HG03280 (cell line): Measurements from ENCODE around the gene NFKBIZ.
"Not testable (repeated sequence)": the region's sequence is repeated elsewhere in the genome, so short reads cannot be mapped to it uniquely, and the experiment has no call there.

Source experiments
- ATAC-seq: cut with Tn5 transposase; IDR thresholded peaks from one replicate; pipeline ENCODE4 v1.9.1; 2021; ENCODE audit warnings: mild to moderate bottlenecking, moderate library complexity; ENCODE audit not compliant: unreplicated experiment

NFKBIZ gene

DNA sequence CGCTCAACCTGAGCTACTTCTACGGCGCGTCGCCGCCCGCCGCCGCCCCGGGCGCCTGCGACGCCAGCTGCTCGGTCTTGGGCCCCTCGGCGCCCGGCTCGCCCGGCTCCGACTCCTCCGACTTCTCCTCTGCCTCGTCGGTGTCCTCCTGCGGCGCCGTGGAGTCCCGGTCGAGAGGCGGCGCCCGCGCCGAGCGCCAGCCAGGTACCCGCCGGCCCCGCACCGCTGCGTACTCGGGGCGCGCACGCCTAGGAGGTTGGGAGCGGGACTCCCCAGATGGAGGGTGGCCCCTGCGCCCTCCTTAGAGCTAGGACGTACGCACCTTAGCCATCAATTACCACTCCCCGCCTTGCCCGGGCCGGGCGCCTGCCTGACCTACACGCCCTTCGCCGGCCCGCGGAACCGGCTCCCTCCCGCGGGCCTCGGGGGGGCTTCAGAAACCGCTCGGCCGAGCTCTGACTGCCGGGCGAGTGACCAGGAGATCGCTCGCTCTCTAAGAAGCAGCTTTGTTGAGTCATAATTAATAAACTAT lies 466 bp downstream of the NFKBIZ start:
- peak; percentile 28 for ATAC-seq

DNA sequence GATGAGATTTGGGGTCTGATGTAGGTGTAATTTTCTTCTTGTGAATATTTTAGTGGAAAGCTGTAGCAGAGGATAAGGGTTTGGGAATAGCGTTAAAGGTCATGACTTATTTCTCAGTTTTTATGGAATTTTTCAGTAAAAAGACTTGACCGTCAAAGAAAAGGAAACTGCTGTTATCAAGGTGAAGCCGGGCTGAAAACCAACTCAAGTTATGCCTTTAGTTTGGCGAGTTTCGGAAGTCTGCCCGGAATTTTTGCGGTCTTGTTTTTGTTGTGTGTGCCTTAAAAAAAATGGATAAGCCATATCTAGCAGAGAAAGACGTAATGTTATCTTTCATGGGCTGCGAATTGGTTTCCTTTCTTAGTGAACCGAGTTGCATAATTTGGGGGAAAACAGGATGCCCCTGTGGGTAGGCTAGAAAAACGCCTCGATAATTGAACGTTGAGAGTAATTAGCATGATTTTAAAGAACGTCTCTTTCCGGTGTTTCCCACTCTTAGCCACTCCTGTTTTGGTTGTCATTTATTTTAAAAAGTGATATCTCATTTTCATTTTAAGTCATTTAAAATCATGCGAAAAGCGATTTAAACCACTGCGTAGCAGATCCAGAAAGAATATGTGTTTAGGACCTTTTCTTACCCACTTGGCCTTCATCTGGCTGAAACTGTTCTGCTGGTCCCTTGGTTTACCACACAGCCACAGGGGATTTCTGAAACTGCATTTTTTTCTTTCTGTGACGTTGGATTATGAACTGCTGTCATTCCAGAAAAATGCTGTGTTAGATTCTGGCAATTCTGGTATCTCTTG lies 1.1 kb downstream of the NFKBIZ start:
- no peak for ATAC-seq

DNA sequence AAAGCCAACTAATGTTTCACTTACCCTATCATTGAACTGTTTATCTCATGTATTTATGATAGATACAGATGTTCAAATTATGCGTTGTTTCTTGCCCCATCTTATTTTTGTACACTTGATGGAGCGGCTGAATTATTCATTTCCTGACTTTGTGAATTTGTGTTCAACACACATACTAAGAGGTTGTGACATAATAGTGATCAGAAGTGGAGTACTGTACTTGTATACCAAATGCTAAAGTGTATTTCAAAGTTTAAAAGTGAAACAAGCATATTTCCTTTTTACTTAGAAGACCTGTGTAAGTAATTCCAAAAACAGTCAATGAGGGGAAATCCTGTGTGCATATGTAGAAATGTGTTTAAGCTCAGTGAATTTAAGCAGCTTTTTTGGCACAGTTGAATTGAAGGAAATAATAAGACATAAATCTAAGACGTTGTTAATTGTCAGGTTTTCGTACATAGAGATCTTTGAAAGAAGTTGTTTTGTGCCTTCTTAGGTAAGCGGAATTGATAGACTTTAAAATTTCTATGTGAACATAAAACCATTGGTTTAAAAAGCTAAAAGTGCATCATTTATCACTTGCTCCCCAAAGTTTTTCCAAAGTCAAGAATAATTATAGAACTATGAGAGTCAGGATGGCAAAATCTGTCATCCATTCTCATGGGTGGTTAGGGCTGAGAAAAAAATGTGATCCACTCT lies 1.9 kb downstream of the NFKBIZ start:
- ATAC-seq = no peak

DNA sequence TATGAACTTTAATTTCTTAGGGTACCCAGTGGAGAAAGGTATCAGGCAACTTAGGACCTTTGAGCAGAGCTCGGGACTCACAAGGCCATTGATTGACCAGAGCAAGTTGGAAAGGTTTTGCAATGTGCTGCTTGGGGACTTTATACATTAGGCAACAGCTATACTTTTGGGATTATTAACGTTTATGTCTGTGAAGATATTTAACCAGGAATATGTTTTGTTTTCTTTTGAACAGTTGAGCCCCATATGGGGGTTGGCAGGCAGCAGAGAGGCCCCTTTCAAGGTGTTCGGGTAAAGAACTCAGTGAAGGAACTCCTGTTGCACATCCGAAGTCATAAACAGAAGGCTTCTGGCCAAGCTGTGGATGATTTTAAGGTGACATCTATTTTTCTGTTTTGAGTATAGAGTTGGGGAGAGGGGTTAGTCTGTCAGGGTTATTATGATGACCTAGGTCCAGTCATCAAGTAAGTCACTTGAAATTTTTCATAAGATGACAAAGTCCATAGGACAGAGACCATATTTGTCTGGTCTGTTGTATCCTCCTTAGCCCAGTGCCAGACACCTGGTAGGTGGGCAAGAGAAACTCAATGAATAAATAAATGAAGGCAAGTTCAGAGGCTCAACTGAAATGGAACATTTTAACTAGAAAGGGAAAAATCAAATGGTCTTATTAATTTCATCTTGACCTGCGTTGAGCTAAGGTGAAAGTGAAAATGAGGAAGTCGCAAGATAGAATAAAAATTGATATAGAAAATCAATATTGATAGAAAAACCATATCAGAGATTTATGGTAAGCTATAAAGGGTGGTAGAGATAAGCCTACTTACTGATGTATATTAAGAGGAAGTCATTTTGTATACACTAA lies 2.8 kb downstream of the NFKBIZ start:
- no peak for ATAC-seq

DNA sequence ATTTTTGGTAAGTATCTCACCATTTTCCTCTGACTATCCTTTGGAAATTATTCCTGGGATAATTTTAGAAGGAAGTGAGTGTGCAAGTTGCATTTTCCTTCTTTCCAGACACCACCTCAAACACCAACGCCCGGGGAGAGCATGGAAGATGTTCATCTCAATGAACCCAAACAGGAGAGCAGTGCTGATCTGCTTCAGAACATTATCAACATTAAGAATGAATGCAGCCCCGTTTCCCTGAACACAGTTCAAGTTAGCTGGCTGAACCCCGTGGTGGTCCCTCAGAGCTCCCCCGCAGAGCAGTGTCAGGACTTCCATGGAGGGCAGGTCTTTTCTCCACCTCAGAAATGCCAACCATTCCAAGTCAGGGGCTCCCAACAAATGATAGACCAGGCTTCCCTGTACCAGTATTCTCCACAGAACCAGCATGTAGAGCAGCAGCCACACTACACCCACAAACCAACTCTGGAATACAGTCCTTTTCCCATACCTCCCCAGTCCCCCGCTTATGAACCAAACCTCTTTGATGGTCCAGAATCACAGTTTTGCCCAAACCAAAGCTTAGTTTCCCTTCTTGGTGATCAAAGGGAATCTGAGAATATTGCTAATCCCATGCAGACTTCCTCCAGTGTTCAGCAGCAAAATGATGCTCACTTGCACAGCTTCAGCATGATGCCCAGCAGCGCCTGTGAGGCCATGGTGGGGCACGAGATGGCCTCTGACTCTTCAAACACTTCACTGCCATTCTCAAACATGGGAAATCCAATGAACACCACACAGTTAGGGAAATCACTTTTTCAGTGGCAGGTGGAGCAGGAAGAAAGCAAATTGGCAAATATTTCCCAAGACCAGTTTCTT lies 3.9 kb downstream of the NFKBIZ start:
- no peak for ATAC-seq

DNA sequence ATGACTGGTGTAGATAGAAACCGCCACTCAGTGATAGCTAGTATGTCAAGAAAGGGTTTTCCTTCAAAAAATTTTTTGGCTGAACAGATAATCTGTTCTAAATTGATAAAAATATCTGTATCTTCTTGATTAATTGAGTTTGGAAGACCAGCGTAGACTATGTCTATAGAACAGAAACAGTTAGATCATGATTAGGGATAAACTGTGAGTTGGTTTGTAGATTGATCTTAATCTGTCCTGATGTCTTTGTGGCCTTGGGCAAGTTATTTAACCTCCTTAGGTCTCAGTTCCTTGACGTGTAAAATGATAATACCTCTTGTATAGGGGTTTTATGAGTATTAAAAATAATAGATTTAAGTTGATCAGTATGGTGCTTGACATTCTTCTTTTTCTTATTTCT lies 4.7 kb downstream of the NFKBIZ start:
- ATAC-seq = no peak

DNA sequence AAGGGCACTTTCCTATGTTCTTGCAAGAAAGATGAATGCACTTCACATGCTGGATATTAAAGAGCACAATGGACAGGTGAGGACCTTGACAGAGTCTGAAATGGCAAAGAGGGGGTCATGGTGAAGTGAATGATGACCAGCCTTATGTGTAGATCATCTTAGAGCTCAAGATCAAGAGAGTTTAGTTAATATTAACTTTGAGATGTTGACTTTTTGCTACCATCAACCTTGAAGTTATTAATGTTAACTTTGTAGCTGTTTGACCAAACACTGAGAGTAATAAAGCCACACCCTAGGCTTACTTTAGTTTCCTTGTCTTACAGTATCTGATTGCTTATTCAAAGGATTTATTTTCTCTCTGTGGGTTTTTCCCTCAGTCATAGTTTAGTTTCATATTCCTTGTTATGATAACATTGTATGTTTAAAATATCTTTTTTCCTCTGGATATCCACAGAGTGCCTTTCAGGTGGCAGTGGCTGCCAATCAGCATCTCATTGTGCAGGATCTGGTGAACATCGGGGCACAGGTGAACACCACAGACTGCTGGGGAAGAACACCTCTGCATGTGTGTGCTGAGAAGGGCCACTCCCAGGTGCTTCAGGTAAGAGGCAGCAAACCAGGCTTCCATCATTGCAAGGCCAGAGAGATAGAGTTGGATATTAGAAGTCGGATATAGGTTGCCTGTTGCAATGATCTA lies 5.4 kb downstream of the NFKBIZ start:
- ATAC-seq = no peak

DNA sequence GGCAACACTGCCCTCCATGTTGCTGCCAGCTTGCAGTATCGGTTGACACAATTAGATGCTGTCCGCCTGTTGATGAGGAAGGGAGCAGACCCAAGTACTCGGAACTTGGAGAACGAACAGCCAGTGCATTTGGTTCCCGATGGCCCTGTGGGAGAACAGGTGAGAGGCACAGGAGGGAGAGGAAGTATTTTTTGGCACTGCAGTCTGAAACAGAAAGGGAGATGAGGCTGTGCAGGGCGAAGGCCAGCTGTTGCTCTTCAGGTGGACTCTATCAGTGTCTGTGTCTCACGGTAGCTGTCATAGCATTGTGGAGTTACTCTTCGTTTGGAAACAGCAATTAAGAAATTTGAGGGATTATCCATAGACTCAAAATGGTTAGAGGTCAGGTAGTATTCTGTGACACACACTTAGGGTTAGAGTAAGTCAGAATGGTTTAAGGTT lies 8.0 kb downstream of the NFKBIZ start:
- ATAC-seq = no peak

DNA sequence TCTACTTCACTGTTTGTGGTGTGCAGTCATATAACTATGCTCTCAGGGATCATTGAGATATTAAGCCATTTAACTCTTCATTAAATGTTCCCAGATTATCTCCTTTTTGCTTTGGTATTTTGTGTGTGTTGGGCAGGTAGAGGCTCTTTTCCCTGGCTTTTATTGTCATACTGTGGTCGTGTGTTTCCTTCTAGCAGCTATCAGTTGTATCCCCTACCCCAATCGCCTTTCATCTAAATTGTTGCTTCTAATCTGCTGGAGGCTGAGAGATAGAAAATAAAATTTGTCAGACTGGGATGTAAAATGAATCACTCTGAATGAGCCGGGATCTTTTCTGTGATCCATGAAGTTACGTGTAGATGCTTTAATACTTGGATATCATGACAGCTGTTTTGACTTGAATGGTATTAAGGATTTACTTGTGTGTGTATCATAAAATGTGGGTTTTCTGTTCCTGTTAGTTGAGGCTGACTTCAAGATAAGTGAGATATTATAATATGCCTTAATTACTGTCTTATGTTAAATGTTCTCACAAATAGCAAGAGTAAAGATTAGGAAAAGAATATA lies 9.2 kb downstream of the NFKBIZ start:
- ATAC-seq = no peak

DNA sequence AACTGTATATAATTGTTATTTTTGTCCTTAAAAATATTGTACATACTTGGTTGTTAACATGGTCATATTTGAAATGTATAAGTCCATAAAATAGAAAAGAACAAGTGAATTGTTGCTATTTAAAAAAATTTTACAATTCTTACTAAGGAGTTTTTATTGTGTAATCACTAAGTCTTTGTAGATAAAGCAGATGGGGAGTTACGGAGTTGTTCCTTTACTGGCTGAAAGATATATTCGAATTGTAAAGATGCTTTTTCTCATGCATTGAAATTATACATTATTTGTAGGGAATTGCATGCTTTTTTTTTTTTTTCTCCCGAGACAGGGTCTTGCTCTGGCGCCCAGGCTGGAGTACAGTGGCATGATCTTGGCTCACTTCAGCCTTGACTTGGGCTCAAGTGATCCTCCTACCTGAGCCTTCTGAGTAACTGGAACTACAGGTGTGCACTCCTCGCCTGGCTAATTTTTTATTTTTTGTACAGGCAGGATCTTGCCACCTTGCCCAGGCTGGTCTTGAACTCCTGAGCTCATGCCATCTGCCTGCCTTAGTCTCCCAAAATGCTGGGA lies 10.7 kb downstream of the NFKBIZ start:
- no peak for ATAC-seq

DNA sequence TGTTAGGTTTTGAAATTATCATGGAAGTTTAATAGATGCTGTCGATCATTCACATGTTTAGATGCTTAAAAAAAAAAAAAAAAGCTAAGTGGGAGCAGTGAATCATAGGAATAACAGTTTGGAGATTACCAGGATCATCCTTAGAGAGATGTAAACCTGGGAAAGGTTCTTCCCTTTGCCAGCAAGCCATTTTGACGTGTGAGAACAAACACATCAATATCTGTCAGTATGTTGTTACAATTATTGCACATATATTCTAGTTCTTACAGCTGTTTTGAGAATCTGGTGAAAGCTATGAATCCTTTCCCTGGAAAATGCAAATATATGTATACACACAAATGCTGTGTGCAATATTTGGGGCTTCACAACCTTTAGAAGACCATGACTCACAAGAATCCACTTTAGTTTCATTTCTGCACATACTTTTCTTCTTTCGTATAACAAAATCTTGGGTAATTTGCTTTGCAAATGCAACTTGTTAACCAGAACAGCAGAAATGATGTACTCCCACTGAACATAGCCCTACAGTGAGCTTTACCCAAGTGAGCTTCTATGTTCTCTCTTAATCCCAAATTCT lies 12.0 kb downstream of the NFKBIZ start:
- peak; percentile 58 for ATAC-seq

DNA sequence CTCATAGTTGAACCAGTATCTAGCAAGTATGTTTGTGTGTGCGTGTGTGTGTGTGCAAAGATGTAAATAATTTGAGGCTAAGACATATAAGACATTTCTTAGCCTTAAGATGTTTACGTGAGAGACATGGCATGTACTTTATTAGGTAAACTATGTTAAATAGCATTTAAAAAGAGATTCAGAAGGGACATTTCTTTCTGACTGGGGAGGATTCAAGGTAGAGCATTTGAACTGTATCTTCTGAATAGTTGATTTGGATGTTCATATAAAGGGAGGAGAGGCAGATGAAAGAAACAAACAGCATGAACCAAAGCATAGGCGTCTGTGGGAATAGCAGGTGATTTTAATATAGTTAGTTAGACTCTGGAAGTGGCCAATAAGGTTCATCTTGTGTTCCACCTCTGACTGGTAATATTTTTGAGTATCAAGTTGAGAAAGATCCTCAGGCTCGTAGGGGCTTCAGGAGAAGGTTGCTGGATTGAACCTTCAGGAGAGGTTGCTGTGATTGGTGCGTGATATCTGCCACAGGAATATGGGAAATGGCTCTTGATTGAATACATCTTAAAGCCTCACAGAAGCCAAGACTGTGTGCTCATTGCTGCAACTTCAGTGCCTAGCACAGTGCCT lies 12.6 kb downstream of the NFKBIZ start:
- no peak for ATAC-seq

DNA sequence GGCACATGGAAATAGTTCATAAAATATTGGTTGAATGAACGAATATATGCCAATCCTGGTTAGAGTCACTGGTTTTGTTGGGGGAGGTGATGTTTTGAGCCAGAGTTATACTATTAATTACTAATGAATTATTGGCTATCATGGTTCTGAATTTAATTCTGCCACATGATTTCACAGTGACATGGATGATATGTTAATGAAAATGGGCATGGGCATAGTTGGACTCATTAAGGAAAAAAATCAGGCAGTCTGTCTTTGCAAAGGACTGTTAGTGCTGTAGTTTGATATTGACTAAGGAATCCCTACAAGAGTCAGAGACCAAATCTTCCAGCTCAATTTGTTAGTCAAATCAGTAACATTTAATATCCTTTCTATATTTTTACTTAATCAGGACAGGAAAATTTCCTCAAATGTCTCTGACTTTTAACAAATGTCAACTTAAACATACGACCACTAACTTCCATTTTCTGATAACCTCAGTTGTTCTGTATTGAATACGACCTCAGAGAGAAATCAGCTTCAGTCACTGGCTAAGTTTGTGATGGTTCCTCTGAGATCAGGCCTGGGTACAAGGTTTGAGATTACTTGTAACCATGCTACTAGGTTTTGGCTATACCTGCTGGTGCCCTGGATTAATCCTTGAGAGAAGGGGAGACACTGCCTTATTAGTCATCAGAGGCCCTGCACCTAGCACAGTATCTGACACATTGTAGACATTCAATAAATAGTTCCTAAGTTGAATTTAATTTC lies 13.3 kb downstream of the NFKBIZ start:
- no peak for ATAC-seq

DNA sequence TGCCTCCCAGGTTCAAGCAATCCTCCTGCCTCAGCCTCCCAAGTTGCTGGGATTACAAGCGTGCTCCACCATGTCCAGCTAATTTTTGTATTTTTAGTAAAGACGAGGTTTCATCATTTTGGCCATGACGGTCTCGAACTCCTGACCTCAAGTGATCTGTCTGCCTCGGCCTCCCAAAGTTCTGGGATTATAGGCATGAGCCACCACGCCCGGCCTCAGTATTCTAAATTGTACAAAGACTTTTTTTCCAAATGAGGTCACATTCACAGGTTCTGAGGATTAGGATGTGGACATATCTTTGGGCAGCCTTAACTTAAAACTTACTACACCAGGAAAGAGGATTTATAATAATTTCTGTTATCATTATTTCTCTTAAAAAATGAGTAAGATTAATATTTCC lies 15.6 kb downstream of the NFKBIZ start:
- not testable (repeated sequence) for ATAC-seq

DNA sequence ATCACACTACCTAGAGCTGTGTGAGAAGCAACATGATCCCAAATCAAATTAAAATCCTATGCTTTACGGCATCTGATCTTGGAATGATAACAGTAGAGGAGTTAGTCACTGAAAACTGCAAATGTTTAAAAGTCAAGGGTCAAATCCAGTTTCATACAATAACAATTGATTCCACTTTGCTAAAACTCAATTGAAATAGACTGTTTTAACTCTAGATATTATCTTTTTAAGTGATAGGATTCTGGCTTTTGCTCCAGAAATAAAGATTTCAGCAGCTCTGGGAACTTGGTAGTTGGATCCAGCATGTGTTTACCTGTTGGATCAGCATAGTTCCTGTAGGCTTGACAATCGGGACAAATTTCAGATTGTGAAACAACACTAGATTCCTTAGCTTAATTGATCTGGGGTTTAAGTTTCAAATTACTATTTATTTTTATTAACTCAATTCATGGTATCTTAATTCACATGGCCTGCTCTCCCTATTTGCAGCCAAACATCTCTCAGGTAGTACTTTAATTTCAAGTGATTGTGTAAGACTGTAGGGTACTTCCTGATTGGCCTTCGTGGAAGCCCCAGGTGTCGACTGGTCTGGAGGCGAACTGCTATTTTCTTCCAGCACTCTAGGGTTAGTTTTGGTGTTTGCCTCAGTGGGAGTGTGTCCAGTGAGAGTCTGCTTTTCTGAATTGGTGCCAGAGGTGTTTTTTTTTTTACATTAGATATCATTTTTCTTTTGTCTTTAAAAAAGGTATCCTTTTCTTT lies 16.6 kb downstream of the NFKBIZ start:
- no peak for ATAC-seq

DNA sequence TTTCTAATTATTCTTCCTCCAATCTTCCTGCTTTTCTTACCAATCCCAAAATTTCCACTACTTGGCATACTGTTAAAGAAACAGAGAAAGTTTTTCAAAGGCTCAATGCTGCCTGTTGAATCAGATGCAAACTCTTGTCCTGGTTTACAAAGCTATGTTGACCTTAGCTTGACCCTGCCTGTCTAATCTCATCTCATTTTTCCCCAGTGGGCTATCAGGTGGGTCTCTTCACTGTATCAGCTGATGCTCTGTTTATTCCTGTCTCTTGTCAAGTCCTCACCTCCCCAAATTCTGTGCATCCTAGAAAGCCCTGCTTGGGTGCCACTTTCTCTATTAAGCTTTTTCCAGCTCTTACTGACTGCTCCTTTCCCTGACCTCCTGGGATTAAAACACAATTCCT lies 18.2 kb downstream of the NFKBIZ start:
- ATAC-seq = no peak

DNA sequence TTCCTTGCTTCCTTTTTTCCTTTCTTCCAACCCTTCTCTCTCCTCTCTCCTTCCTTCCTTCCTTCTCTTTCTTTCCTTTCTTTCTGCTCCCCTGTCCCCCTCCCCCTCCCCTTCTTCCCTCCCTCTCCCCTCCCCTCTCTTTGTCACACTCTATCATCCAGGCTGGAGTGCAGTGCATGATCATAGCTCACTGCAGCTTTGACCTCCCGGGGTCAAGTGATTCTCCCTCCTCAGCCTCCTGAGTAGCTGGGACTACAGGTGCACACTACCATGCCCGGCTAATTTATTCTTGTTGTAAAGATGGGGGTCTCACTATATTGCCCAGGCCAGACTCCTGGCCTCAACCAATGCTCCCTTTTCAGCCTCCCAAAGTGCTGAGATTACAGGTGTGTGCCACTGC lies 18.7 kb downstream of the NFKBIZ start:
- no peak for ATAC-seq
